Measurements from ENCODE around the gene FPGS.

Gene FPGS

GRCh38 chr9:127793093-127793708 lies 9.5 kb upstream of the FPGS start:
- Histone ChIP-seq H3K4me3 (ENCODE audit: severe bottlenecking) (no peak overlapping the region), H3K4me1 (ENCODE audit: insufficient read depth, poor library complexity, severe bottlenecking) (no peaks in the 10 kb centered on the region), H3K9me3 (ENCODE audit: severe bottlenecking) (no peaks in the 10 kb centered on the region), H3K36me3 (ENCODE audit: low read depth) (peaks cover 36% of the 10 kb centered on the region), H3K27me3 (ENCODE audit: insufficient read depth, poor library complexity, severe bottlenecking) (no peaks in the 10 kb centered on the region), H3K27ac (ENCODE audit: poor library complexity, severe bottlenecking) (no peak overlapping the region)
- no peak for TF ChIP-seq CTCF (IDR thresholded peaks at IDR 0.05; ENCODE audit: poor library complexity, severe bottlenecking)
- DNase-seq (ENCODE audit: low spot score), result no peak
- ATAC-seq (ENCODE audit: low read depth), result peak; percentile 17; the same call in 1 of the 3 replicates

GRCh38 chr9:127794001-127794791 lies 8.5 kb upstream of the FPGS start:
- Histone ChIP-seq H3K4me3 (ENCODE audit: severe bottlenecking) (no peak overlapping the region), H3K9me3 (ENCODE audit: severe bottlenecking) (no peaks in the 10 kb centered on the region), H3K27me3 (ENCODE audit: insufficient read depth, poor library complexity, severe bottlenecking) (no peaks in the 10 kb centered on the region), H3K27ac (ENCODE audit: poor library complexity, severe bottlenecking) (no peak overlapping the region), H3K4me1 (ENCODE audit: insufficient read depth, poor library complexity, severe bottlenecking) (no peaks in the 10 kb centered on the region), H3K36me3 (ENCODE audit: low read depth) (peaks cover 26% of the 10 kb centered on the region)
- peak; percentile 5; the same call in 2 of the 3 replicates for ATAC-seq (ENCODE audit: low read depth)
- no peak for TF ChIP-seq CTCF (IDR thresholded peaks at IDR 0.05; ENCODE audit: poor library complexity, severe bottlenecking)
- DNase-seq (ENCODE audit: low spot score), result no peak

- no peak overlapping the region for H3K27ac ChIP-seq (ENCODE audit: poor library complexity, severe bottlenecking)
- peaks cover 5% of the 10 kb centered on the region for H3K36me3 ChIP-seq (ENCODE audit: low read depth)
- H3K27me3 ChIP-seq (ENCODE audit: insufficient read depth, poor library complexity, severe bottlenecking), result no peaks in the 10 kb centered on the region
- no peak overlapping the region for H3K4me3 ChIP-seq (ENCODE audit: severe bottlenecking)
- DNase-seq (ENCODE audit: low spot score), result no peak
- peaks cover 5% of the 10 kb centered on the region for H3K4me1 ChIP-seq (ENCODE audit: insufficient read depth, poor library complexity, severe bottlenecking)
- peak; percentile 41; the same call in 2 of the 3 replicates for ATAC-seq (ENCODE audit: low read depth)
- TF ChIP-seq CTCF (IDR thresholded peaks at IDR 0.05; ENCODE audit: poor library complexity, severe bottlenecking), result no peak
- H3K9me3 ChIP-seq (ENCODE audit: severe bottlenecking), result no peaks in the 10 kb centered on the region
Observed at GRCh38 chr9:127796225-127796813, 6.4 kb upstream of the FPGS start.

GRCh38 chr9:127796852-127797370 lies 5.8 kb upstream of the FPGS start:
- Histone ChIP-seq H3K4me3 (ENCODE audit: severe bottlenecking) (no peak overlapping the region), H3K27me3 (ENCODE audit: insufficient read depth, poor library complexity, severe bottlenecking) (no peaks in the 10 kb centered on the region), H3K4me1 (ENCODE audit: insufficient read depth, poor library complexity, severe bottlenecking) (peaks cover 9% of the 10 kb centered on the region), H3K36me3 (ENCODE audit: low read depth) (no peaks in the 10 kb centered on the region), H3K9me3 (ENCODE audit: severe bottlenecking) (no peaks in the 10 kb centered on the region), H3K27ac (ENCODE audit: poor library complexity, severe bottlenecking) (no peak overlapping the region)
- no peak for DNase-seq (ENCODE audit: low spot score)
- no peak for TF ChIP-seq CTCF (IDR thresholded peaks at IDR 0.05; ENCODE audit: poor library complexity, severe bottlenecking)
- 0 out of 3 replicates have a peak, but pooled peaks have one; percentile 2 for ATAC-seq (ENCODE audit: low read depth)
